Measurements from ENCODE around the gene SOST.
"Not testable (repeated sequence)": the region's sequence is repeated elsewhere in the genome, so short reads cannot be mapped to it uniquely, and the experiment has no call there.

SOST gene

DNA sequence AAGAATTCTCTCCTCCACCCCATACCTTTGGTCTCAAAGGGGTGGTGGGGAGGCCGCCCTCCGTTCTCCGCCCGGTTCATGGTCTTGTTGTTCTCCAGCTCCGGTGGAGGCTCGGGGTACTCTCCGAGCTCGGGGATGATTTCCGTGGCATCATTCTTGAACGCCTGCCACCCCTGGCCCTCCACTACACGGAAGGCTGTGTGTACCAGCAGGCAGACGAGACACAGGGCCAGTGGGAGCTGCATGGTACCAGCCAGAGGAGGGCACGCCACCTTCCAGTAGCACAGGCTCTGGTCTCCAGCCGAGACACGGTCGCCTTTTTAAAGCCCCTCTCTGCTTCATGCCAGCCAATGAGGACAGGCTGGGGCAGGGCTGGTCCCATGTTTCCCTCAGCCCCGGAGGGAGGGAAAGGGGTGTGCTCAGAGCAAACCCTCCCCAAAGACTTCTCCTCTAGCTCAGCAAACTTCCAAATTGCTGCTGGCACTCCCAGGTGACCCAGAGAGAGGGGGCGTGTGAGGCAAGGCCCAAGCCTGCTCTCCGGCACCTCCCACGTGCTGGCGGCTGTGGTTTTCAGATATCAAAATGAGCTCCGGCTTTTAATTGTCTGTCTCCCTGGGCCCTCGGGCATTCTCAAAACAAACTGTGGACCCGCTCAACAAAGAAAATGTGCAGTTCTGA is at the start of gene SOST:
SOST (minus strand) TSS at position 295 of the 678 bp plus-strand sequence; CDS start at position 245, 50 bp downstream.
- no peak for DNase-seq

DNA sequence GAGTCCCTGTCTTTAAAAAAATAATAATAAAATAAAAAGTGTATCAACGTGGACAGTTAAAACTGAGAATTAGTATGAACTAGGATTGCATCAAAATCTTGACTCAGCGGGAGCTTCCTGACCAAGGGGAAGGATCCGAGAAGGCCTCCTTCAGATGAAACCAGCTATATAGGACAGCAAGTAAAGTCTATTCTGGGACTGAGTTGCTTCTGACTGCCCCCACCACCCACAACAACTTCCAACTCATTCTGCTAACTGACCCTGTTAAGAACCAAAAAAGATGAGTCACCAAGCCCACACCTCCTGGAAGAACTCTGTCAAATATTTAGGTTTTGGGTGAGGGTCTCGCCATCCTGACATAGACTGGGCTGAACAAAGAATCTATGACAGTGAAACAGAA is 49.5 kb upstream of the SOST start:
- DNase-seq: peak; percentile 13

DNA sequence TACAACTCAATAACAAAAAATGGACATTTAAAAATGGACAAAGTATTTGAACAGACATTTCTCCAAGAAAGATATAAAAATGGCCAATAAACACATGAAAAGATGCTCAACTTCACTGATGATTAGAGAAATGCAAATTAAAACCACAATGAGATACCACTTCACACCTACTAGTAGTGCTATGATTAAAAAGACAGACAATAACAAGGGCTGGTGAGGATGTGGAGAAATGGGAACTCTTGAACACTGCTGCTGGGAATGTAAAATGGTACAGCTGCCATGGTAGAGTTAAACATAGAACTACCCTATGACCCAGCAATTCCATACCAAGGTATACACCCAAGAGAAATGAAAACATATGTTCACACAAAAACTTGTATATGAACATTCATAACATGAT is 46.5 kb upstream of the SOST start:
- no peak for DNase-seq

DNA sequence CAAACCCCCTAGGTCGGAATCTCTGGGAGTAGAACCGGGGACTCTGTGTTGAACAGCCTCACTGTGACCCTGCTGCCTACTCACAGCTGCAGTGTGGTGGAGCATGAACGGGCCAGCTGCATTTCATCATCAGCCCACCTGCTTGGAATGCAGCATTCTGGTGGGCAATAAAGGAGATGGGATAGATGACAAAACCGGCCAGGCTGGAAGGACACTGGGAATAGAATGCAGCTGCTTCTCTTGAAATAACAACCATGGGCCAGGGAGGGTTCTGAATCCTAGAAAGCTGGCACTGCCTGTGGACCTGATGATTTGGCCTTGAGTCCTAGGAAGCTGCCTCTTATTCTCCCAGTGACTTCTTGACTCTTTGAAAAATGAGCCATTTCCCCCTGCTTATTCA is 45.2 kb upstream of the SOST start:
- DNase-seq: no peak

DNA sequence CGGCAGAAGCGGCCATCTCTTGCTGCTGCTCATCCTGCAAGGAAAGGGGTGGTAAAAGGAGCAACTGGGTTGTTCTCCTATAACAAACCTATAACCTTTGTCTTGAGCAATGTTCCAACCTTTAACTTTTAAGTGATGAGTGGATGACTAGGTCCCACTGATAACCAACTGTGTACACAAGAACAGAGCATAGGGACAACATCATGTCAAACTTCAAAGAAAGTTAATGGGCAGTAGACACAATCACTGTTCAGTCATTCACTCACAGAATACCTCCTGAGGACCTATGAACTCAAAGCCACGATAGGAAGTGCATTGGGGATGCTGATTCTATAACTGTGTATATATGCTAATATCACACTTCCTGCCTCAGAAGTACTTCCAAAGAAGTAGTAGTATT is 43.3 kb upstream of the SOST start:
- no peak for DNase-seq

DNA sequence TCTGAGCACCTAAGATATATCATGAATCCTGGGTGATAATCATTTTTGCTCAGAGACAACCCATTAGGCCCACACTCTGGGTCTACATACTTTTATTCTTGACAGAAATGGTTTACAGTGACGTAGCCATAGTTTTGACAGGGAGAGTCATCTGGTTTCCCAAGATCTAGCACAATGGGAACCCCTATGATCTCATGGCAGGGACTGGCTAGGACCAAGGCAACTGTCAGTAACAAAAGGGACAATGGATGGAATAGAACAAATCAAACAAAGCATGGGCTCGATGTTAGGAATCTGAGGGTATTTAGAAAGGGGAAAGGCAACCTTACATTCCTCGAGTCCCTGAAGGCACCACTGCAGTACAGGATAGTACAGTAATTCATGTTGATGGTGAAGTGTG is 42.1 kb upstream of the SOST start:
- no peak for DNase-seq

DNA sequence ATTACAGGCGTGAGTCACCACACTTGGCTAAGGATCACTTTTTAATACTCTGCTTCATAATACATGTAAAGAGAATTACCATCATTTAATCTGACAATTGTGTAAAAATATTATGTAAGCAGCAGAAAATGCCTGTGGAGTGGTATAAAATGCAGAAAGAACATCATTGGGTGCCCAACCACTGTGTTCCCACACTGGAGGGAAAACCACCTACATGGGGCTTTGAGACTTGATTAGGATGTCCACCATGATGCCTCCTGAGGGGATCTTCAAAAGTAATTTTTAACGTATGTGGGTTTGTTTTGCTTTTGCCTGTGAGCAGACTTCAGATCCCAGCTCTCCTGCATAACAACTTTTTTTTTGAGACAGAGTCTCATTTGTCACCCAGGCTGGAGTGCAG is 40.5 kb upstream of the SOST start:
- DNase-seq: no peak

DNA sequence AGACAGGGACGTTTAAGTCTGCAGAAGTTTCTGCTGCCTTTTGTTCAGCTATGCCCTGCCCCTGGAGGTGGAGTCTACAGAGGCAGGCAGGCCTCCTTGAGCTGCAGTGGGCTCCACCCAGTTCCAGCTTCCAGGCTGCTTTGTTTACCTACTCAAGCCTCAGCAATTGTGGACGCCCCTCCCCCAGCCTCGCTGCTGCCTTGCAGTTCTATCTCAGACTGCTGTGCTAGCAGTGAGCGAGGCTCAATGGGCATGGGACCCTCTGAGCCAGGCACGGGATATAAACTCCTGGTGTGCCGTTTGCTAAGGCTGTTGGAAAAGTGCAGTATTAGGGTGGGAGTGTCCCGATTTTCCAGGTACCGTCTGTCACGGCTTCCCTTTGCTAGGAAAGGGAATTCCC is 39.4 kb upstream of the SOST start:
- DNase-seq: not testable (repeated sequence)

DNA sequence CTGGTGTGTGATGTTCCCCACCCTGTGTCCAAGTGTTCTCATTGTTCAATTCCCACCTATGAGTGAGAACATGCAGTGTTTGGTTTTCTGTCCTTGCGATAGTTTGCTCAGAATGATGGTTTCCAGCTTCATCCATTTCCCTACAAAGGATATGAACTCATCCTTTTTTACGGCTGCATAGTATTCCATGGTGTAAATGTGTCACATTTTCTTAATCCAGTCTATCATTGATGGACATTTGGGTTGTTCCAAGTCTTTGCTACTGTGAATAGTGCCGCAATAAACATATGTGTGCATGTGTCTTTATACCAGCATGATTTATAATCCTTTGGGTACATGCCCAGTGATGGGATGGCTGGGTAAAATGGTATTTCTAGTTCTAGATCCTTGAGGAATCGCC is 34.1 kb upstream of the SOST start:
- DNase-seq: not testable (repeated sequence)

DNA sequence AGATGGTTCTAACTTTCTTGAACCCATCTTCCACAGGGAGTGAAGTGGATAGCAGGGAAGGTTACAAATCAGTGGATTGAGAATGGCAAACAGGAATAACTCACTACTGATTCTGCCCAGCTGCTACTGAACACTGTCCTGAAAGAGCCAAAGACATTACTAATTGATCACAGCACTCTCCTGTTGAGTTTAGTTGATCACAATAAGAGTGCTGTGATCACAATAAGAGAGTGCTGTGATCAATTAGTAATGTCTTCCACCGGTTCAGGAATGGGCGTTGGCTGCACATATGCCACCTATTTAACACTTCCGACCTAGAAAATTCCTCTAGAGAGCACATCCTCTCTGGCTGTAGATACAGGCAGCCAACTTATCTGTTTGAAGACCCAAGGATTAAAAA is 33.0 kb upstream of the SOST start:
- DNase-seq: peak; percentile 27

DNA sequence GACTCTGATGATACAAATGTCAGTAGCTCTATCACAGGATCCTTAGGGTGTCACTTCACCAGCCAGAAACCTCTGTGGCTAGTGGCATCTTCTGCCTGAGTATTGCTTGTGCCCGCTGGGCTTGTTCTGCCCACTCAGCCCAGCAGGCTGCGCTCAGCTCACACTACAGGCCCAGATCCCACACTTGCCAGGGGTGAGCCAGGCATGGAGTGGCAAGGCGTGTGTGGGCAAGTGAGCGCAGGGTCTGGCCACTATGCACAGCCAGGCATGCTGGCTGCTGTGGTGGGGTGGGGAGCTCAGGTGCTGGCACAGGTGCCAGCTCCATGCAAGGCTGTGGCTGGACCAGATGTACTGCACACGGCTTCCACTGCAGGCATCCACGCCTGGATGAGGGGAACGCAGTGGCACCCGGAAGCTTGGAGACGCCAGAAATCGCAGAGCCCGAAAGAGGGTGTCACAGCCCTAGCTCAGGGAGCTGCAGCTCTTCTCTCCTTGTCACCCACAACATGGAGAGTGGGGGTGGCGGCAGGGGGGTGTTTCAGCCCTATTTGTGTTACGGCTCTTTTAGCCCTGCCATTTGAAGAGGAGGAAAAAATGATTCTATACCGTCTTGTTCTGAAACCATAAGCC is 31.8 kb upstream of the SOST start:
- DNase-seq: peak; percentile 39

DNA sequence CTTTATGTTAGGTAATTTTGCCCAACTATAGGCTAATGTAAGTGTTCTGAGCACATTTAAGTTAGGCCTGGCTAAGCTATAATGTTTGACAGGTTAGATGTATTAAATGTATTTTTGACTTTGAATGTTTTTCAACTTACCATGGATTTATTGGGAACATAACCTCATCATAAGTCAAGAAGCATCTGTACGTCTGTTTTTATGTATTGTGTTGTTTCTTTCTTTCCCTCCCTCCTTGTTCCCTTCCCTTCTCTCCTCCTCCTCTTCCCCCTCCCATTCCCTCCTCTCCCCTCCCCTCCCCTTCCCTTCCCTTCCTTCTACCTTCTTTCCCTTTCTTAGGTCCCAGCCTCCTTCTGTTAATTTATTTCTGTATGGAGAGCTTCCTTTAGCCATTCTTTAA is 30.9 kb upstream of the SOST start:
- no peak for DNase-seq

DNA sequence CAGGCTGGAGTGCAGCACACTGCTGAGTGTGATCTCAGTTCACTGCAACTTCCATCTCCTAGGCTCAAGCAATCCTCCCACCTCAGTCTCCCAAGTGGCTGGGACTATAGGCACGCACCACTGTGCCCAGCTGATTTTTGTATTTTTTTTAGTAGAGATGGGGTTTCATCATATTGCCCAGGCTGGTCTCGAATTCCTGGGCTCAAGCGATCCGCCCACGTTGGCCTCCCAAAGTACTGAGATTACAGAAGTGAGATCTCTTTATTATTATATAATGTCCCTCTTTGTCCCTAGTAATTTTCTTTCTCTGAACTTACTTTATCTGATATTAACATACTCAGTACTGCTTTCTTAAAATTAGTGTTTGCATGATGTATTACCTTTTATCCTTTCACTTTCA is 29.9 kb upstream of the SOST start:
- no peak for DNase-seq

DNA sequence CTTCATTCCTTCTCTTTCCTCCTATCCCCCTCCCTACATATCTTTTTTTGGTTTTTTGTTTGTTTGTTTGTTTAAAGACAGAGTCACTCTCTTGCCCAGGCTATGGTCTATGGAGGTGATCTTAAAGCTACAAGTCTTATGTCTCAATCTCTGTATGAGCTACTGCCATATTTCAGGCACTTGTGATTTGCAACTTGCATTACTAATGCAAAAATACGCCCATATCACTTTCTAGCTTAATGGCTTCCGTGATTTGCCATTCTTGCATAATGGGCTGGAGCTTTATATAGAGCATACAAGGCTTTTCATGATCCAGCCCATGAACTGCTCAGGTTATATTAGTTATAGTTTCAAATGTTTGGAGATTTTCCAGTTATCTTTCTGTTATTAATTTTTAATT is 29.1 kb upstream of the SOST start:
- DNase-seq: peak; percentile 49

DNA sequence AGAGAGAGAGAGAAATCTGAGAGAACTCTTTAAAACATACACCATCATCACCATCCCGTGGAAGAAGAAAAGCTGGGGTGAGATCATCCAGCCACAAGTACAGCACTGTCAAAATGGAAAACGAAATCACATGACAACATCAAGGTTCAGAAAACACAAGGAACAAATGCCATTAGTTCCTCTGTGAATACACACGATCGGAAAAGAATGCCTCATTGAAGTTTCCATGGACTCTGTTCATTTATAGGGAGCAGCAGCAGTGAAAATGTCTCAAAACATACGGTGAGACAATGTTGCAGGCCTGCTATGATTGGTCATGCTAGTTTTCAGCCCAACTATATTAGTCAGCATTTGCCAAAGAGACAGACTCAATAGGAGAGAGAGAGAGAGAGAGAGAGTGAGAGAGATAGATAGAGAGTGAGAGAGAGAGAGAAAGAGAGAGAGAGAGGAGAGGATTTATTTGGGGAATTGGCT is 26.1 kb upstream of the SOST start:
- no peak for DNase-seq

DNA sequence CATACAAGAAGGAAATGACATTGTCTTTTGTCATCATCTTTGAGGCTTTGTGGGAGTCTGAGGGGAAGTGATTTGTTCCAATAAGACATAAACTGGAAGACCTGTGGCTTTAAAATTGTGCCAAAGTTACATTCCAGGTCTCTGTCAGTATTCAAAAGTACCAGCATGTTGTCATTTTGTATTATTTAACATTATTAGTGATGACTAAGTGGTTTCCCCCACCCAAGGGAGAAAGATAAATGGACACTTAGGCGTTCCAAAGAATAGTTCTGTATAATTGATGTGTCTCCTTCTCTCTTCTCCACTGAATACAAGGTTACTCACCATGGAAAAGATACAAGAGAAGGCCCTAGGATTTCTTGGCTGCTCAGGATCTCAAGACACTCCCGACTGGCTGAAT is 25.5 kb upstream of the SOST start:
- peak; percentile 21 for DNase-seq

DNA sequence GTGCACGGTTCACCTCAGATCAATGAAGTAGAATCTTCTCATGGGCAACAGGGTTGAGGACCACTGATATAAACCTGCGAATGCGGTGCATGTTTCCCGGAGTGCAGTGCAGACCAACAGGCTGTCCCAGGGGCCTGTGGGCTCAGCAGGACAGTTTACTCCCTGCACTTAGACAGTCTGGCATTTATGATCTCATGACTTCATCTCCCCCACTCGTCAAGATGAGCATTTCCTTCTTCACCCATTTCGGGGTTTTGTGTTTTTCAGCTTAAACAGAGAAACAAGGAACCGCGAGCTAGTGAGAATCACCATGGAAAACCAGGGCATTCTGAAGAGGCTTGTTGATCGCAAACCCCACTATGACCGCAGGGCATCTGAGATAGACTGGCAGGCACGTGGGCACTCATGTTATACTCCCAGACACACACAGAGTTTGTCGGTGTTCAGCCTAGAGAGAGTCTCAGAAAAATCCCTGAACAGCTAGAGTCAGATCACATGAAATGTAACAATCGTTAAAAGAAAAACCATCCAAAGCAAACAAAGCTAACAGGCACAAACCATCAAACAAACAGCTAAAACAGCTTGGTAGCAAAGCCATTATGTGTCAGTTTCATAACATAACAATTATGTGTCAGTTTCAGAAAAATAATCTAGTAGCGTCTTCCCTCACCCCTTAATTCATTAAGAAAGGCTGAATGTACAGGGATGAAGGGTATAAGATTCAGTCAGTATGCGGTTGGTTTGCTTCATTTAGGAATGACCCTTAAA is 24.5 kb upstream of the SOST start:
- DNase-seq: peak; percentile 42

DNA sequence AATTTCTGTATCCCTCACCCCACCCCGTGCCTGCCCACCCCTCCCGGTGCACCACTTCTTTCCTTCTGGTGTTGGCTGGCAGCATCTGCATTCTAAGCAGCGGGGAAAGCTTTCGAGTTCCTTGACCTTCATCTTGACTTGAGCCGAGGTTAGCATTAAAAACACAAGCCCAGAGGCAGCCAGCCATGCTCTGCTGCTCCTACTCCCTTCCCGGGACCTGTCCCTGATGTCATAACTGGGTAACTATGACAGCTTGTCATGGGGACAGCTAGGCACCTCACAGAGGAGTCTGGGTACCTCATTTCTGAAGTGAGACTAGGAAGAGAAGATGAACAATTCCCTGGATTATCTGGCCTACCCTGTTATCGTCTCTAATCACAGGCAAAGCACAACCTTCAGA is 21.5 kb upstream of the SOST start, which contains the start of gene CFAP97D1:
CFAP97D1 (plus strand) TSS at position 301 of the 400 bp plus-strand sequence; CDS start at position 329, 28 bp downstream.
- DNase-seq: no peak

DNA sequence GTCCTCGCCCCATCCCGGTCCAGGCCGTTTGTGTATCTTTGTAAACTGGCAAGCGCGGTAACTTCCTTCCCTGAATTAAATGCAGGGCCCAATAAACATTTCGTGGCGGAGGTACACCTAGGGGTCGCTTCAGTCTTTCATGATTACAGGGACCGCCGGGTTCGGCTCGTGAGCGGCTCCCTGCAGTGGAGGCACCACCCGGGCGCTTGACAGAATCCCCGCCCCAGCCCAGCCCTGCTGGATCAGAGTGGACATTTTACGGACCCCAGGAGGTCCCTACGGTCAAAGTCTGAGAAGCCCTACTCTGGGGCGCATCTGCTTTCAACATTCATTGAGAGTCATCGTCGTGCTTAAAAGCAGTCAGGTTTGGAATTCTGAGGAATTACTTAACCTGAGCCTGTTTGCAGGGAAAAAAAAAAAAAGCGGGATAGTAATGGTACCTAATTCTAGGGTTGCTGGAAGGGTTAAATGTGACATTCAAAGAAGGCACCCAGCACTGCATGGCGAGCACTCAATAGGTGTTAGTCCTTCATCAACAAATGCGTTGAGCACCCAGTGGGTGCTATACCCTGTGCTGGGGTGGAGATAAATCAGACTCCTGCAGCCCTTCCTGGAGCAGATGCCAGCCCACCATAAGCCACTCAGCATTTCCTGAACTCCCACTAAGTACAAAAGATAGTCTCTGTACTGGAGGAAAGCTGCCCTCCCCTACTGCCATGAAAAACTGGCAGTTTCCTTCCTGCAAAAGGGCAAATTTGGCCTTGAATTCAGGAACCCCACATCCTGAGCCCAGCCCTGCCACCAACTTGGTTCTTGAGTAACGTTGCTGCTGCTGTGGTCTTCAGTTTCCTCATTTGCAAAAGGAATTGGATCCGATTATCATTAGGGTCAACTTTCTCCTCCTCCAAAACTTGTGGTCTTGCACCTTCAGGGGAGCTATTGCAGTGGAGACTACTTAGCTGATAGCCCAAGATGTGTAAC is 20.8 kb upstream of the SOST start:
- DNase-seq: peak; percentile 91

DNA sequence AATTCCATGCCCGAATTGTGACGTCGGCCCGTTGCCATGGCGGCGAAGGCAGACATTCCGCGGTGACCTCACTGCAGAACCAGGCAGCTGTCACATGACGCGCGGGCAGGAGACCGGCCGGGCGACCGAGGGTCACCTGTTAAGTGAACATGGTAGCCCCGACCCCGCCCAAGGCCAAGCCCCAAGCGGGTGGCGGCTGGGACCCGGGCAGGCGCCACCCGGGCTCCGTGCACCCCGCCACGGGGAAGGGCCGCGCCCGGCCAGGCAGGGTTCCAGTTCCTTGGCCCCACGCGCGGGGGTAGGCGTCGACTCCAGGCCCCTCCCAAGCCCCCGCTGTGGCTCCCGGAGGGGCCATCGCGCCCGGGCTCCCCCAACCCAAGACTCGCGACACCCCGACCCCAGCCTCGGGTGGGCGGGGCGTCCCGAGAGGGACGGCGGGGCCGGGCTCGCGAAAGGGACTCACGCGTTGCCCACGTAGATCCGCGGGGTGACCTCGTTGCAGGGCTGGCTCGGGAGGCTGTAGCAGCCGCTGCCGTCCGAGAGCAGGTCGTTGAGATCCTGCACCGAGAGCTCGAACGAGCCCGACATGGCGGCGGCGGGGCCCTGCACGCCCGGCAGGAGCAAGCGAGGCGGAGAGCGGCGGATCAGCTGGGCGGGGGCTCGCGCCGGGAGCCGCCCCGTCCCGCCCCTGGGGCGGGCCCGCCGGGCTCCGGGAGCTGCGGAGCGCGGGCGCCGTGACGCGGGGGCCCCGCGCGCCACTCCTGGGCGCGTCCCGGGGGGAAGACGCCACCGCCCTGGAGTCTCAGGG is 19.9 kb upstream of the SOST start, which contains the start of gene DUSP3:
DUSP3 (minus strand) TSS at position 641 of the 808 bp plus-strand sequence; CDS start at position 588, 53 bp downstream.
- DNase-seq: peak; percentile 45

Measured in MV-4-11 (cell line).